SK-N-SH (cell line): ENCODE measurements around the gene GLI2. TPM values are rescaled to one million over a fixed set of nuclear protein-coding genes. Genes with fewer than 3 reads are reported as not detected.

ENCODE experiments used
- CTCF ChIA-PET: fragments of 300-600, 350-600 bp; formaldehyde crosslinking; extraction: SDS; loops from one replicate; lab custom pipeline; 2021; lab: Yijun Ruan, JAX
- POLR2A ChIA-PET: fragments of 350-600 bp; sonication (Branson Sonifier 250); formaldehyde crosslinking; extraction: SDS; loops from one replicate; lab custom pipeline; 2020; ENCODE audit warnings: antibody characterized with exemption, inconsistent platforms; lab: Yijun Ruan, JAX
- DNase-seq: peaks from one replicate; pipeline ENCODE4 v3.0.0; 2012
- H2AFZ ChIP-seq: fragments of 200-600 bp; sonication (generic); 2 replicates; pipeline ENCODE4 v1.8.1; 2016; ENCODE audit warnings: antibody characterized with exemption, mild to moderate bottlenecking, low read depth
- H3F3A ChIP-seq: fragments of 200-600 bp; sonication (generic); replicated peaks from 2 replicates; pipeline ENCODE3; 2016; ENCODE audit warnings: antibody characterized with exemption, mild to moderate bottlenecking; ENCODE audit not compliant: insufficient read depth
- H3K27ac ChIP-seq, 2 experiments: fragments of 200-500 bp in 1 of 2; fragments of 200-600 bp in 1 of 2; sonication (Bioruptor generic) in 1 of 2; sonication (generic), shearing (Covaris generic) in 1 of 2; 2 replicates each; pipeline versions ENCODE4 v1.5.1 to v1.6.1; 2014 to 2016; ENCODE audit warnings: low read depth in 2 of 2, inconsistent platforms in 1 of 2, low read length in 1 of 2, mild to moderate bottlenecking in 1 of 2, mixed read lengths in 1 of 2
- H3K27me3 ChIP-seq: fragments of 200-600 bp; sonication (generic), shearing (Covaris generic); 2 replicates; pipeline ENCODE4 v1.6.1; 2016; ENCODE audit warnings: mixed run types; ENCODE audit not compliant: insufficient read depth
- H3K36me3 ChIP-seq, 2 experiments: fragments of 200-500 bp in 1 of 2; fragments of 200-600 bp in 1 of 2; sonication (Bioruptor generic) in 1 of 2; sonication (generic) in 1 of 2; replicated peaks in 1 of 2; 2 replicates each; pipeline versions ENCODE3 to v1.5.1; 2014 to 2016; ENCODE audit warnings: low read length in 1 of 2, mild to moderate bottlenecking in 1 of 2; ENCODE audit not compliant: insufficient read depth in 2 of 2, control insufficient read depth in 1 of 2
- H3K4me1 ChIP-seq, 2 experiments: fragments of 200-500 bp in 1 of 2; fragments of 200-600 bp in 1 of 2; sonication (Bioruptor generic) in 1 of 2; sonication (generic), shearing (Covaris generic) in 1 of 2; 2 replicates each; pipeline versions ENCODE4 v1.5.1 to v1.6.1; 2014 to 2016; ENCODE audit warnings: low read depth in 1 of 2, low read length in 1 of 2, mixed run types in 1 of 2; ENCODE audit not compliant: insufficient read depth in 2 of 2, control insufficient read depth in 1 of 2
- H3K4me2 ChIP-seq: fragments of 200-600 bp; sonication (generic), shearing (Covaris generic); 2 replicates; pipeline ENCODE4 v1.6.1; 2017; ENCODE audit warnings: mixed run types
- H3K4me3 ChIP-seq, 2 experiments: fragments of 200-500 bp in 1 of 2; fragments of 200-600 bp in 1 of 2; sonication (Bioruptor generic) in 1 of 2; sonication (generic), shearing (Covaris generic) in 1 of 2; 2 replicates each; pipeline versions ENCODE4 v1.5.1 to v1.8.1; 2014 to 2016; ENCODE audit warnings: low read depth in 2 of 2, inconsistent platforms in 1 of 2, low read length in 1 of 2, mild to moderate bottlenecking in 1 of 2, mixed read lengths in 1 of 2, moderate library complexity in 1 of 2
- H3K79me2 ChIP-seq: fragments of 200-600 bp; sonication (generic); 2 replicates; pipeline ENCODE4 v1.8.1; 2017; ENCODE audit warnings: mild to moderate bottlenecking; ENCODE audit not compliant: insufficient read depth
- H3K9ac ChIP-seq: fragments of 200-600 bp; sonication (generic); 2 replicates; pipeline ENCODE4 v1.6.1; 2017; ENCODE audit warnings: mixed run types
- H3K9me2 ChIP-seq: fragments of 200-600 bp; sonication (generic); 2 replicates; pipeline ENCODE4 v1.6.1; 2017; ENCODE audit warnings: mixed run types
- H3K9me3 ChIP-seq: fragments of 200-600 bp; sonication (generic); 2 replicates; pipeline ENCODE4 v1.6.1; 2017; ENCODE audit warnings: mixed run types, mild to moderate bottlenecking, moderate library complexity
- H4K20me1 ChIP-seq: fragments of 200-600 bp; sonication (generic); 2 replicates; pipeline ENCODE4 v1.6.1; 2017; ENCODE audit warnings: mild to moderate bottlenecking, mixed run types; ENCODE audit not compliant: insufficient read depth
- CHD2 ChIP-seq: fragments of 150-350 bp; IDR thresholded peaks from 2 replicates; pipeline ENCODE4 v1.6.1; 2018; ENCODE audit warnings: low read length; ENCODE audit not compliant: partially characterized antibody
- FOSL2 ChIP-seq: IDR thresholded peaks from 2 replicates; pipeline ENCODE4 v1.4.0; 2012; ENCODE audit warnings: low read depth, mild to moderate bottlenecking, moderate library complexity, borderline replicate concordance
- JUND ChIP-seq: IDR thresholded peaks from 2 replicates; pipeline ENCODE4 v1.4.0; 2012
- MEF2A ChIP-seq: IDR thresholded peaks from 2 replicates; pipeline ENCODE4 v1.4.0; 2012; ENCODE audit warnings: low read depth, borderline replicate concordance
- NRF1 ChIP-seq: IDR thresholded peaks from 2 replicates; pipeline ENCODE4 v1.6.1; 2012; ENCODE audit warnings: low read depth, mild to moderate bottlenecking, low read length
- POLR2AphosphoS5 ChIP-seq: IDR thresholded peaks from 2 replicates; pipeline ENCODE4 v1.6.1; 2012; ENCODE audit warnings: low read depth, low read length
- RCOR1 ChIP-seq: fragments of 150-350 bp; IDR thresholded peaks from 2 replicates; pipeline ENCODE4 v1.6.1; 2017; ENCODE audit warnings: antibody characterized with exemption, low read length
- RXRA ChIP-seq: IDR thresholded peaks from 2 replicates; pipeline ENCODE4 v1.4.0; 2012; ENCODE audit warnings: low read depth, mild to moderate bottlenecking, borderline replicate concordance
- SIN3A ChIP-seq: IDR thresholded peaks from 2 replicates; pipeline ENCODE4 v1.6.1; 2012; ENCODE audit warnings: low read depth, mild to moderate bottlenecking, low read length, moderate library complexity, borderline replicate concordance
- SMC3 ChIP-seq: IDR thresholded peaks from 2 replicates; pipeline ENCODE4 v1.6.1; 2012; ENCODE audit warnings: low read depth, low read length, improper control_type of control experiment
- TCF12 ChIP-seq: IDR thresholded peaks from 2 replicates; pipeline ENCODE4 v1.4.0; 2012
- YY1 ChIP-seq: IDR thresholded peaks from 2 replicates; pipeline ENCODE4 v1.4.0; 2012; ENCODE audit warnings: low read depth, mild to moderate bottlenecking
- WGBS: methylation state at CpG from one replicate; pipeline ENCODE4 v1.1.6; 2017; ENCODE audit warnings: low lambda C conversion rate; 5-methylcytosine and 5-hydroxymethylcytosine counted together
- polyA plus RNA-seq, 3 experiments: library from polyadenylated mRNA; depleted of rRNA; stranded (reverse); fragments of >200 nt; gene quantifications; 2 replicates each; pipeline ENCODE4 v1.2.3, GENCODE V29; 2012
- TF ChIP-seq, protein P1 (sequence below): IDR thresholded peaks from 2 replicates; pipeline ENCODE4 v1.6.1; 2012; ENCODE audit warnings: mild to moderate bottlenecking, low read depth, low read length, moderate library complexity
- TF ChIP-seq, protein P2 (sequence below): fragments of 150-350 bp; IDR thresholded peaks from 2 replicates; pipeline ENCODE4 v1.6.1; 2017; ENCODE audit warnings: antibody characterized with exemption, low read length, low read depth, borderline replicate concordance
- TF ChIP-seq, protein P3 (sequence below): IDR thresholded peaks from 2 replicates; pipeline ENCODE4; 2012
- TF ChIP-seq, protein P4 (sequence below): fragments of 200-600 bp; sonication (generic); IDR thresholded peaks from 2 replicates; pipeline ENCODE4 v1.6.1; 2017; ENCODE audit warnings: antibody characterized with exemption, mild to moderate bottlenecking, moderate library complexity

The GLI2 gene
- polyA plus RNA-seq, 1 of the 3 experiments (the other 2 are of a cell fraction): 3.4 TPM

DNA sequence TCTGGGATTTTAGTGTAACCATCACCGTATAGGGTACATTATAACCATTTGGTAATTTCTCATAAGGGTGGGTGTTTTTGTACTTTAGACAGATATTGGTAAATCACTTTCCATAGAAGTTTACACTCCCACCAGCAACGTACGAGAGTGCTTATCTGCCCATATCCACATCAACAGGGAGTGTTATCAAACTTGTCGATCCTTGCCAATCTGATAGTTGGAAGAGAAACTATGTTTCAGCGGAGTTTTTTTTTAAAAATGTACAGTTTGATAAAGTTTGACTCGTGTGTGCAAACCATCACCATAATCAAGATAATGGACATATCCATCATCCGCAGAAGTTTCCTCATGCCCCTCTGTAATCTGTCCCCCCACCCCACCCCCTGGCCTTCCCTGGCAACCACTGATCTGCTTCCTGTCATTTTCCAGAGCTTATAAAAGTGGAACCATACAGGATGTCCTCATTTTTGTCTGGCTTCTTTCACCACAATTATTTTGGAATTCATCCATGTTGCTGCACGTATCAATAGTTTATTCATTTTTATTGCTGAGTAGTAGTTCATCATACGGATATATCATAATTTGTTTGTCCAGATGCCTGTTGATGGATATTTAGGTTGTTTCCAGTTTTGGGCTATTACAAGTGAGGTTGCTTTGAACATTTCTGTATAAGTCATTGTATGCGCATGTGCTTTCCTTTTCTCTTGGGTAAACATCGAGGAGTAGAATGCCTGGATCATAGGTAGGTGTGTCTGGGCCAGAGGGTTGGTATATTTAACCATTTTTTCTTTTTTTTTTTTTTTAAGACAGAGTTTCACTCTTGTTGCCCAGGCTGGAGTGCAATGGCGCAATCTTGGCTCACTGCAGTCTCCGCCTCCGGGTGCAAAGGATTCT lies 18.6 kb downstream of the GLI2 start (continued):
- TF ChIP-seq, protein P1, sequence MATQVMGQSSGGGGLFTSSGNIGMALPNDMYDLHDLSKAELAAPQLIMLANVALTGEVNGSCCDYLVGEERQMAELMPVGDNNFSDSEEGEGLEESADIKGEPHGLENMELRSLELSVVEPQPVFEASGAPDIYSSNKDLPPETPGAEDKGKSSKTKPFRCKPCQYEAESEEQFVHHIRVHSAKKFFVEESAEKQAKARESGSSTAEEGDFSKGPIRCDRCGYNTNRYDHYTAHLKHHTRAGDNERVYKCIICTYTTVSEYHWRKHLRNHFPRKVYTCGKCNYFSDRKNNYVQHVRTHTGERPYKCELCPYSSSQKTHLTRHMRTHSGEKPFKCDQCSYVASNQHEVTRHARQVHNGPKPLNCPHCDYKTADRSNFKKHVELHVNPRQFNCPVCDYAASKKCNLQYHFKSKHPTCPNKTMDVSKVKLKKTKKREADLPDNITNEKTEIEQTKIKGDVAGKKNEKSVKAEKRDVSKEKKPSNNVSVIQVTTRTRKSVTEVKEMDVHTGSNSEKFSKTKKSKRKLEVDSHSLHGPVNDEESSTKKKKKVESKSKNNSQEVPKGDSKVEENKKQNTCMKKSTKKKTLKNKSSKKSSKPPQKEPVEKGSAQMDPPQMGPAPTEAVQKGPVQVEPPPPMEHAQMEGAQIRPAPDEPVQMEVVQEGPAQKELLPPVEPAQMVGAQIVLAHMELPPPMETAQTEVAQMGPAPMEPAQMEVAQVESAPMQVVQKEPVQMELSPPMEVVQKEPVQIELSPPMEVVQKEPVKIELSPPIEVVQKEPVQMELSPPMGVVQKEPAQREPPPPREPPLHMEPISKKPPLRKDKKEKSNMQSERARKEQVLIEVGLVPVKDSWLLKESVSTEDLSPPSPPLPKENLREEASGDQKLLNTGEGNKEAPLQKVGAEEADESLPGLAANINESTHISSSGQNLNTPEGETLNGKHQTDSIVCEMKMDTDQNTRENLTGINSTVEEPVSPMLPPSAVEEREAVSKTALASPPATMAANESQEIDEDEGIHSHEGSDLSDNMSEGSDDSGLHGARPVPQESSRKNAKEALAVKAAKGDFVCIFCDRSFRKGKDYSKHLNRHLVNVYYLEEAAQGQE: no peak
- TF ChIP-seq FOSL2 (no peak), TCF12 (peak; percentile 78), YY1 (no peak), SIN3A (no peak), RXRA (no peak), RCOR1 (no peak)
- TF ChIP-seq, protein P2, sequence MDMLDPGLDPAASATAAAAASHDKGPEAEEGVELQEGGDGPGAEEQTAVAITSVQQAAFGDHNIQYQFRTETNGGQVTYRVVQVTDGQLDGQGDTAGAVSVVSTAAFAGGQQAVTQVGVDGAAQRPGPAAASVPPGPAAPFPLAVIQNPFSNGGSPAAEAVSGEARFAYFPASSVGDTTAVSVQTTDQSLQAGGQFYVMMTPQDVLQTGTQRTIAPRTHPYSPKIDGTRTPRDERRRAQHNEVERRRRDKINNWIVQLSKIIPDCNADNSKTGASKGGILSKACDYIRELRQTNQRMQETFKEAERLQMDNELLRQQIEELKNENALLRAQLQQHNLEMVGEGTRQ: no peak
- TF ChIP-seq, protein P3, sequence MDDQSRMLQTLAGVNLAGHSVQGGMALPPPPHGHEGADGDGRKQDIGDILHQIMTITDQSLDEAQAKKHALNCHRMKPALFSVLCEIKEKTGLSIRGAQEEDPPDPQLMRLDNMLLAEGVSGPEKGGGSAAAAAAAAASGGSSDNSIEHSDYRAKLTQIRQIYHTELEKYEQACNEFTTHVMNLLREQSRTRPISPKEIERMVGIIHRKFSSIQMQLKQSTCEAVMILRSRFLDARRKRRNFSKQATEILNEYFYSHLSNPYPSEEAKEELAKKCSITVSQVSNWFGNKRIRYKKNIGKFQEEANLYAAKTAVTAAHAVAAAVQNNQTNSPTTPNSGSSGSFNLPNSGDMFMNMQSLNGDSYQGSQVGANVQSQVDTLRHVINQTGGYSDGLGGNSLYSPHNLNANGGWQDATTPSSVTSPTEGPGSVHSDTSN: peak; percentile 59

DNA sequence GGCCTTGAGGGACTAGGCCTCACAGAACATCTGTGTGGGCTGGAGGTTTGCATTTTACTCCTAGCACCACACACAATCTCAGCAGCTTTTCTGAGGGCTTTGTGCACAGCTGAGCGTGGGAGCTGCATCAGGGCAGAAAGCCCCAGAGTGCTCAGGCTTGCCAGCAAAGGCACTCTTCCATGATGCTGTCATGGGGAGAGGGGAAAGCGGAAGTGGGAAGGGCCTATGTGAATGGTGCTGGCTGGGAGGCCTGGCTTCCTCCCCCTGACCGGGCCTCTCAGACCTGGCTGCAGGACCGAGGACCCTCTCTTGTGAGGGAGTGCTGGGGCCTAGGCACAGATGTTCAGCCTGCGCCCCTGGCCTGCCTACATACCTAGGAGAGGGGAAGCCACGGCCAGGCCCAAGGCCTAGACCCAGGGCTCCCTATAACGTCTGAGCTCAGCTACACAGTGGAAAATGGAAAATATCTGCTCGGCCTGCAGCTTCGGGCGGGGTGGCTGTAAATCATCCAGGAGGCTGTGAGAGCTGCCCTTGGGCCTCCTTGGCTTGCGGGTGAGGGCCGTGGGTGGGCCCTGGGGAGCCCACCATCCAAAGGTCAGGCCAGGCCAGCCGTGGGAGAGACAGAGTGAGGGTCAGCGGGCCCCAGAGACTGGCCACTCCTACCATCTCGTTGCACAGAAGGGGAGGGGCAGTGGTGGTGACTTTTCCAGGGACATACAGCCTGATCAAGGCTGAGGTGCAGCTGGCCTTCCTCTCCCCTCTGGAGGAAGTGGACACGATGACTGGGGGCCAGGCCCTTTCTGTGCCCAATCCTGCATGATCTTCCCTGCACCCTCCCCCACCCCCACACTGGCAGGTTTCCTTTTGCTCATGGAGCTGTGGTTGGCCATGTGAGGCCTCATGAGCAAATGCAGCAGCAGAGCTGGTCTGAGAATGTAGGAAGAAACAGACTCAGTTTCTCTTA lies 22.8 kb downstream of the GLI2 start:
- DNase-seq: no peak
- Histone ChIP-seq H2AFZ (no peak overlapping the region), H3K27me3 (no peaks in the 10 kb centered on the region), H3K36me3 (peaks cover 0 to 7% of the 10 kb centered on the region in 2 experiments), H3K9me3 (0 out of 2 replicates have a peak, but pooled peaks cover 6% of the 10 kb centered on the region), H3K4me3 (no peak overlapping the region), H3F3A (peaks cover 7% of the 10 kb centered on the region), H3K4me2 (no peak overlapping the region), H3K9me2 (no peaks in the 10 kb centered on the region), H3K4me1 (peaks cover 11 to 34% of the 10 kb centered on the region in 2 experiments), H3K79me2 (peaks cover 95% of the 10 kb centered on the region), H3K9ac (no peak overlapping the region), H4K20me1 (peaks cover 12% of the 10 kb centered on the region; the same call in 1 of the 2 replicates), H3K27ac (no peak overlapping the region)
- POLR2A ChIA-PET: no interaction called here
- WGBS: 94% methylated on average over 7 of the region's 16 CpGs
- CTCF ChIA-PET: interaction anchor here (0.8 to 3.4 kb wide), 4 partner anchors 18 to 336 kb away, joined by 3 to 10 read pairs (median 4); partner anchors contain the start of gene GLI2
- TF ChIP-seq, protein P3: no peak
- no peak for TF ChIP-seq RCOR1
- no peak for TF ChIP-seq MEF2A
- no peak for TF ChIP-seq POLR2AphosphoS5
- TF ChIP-seq, protein P4, sequence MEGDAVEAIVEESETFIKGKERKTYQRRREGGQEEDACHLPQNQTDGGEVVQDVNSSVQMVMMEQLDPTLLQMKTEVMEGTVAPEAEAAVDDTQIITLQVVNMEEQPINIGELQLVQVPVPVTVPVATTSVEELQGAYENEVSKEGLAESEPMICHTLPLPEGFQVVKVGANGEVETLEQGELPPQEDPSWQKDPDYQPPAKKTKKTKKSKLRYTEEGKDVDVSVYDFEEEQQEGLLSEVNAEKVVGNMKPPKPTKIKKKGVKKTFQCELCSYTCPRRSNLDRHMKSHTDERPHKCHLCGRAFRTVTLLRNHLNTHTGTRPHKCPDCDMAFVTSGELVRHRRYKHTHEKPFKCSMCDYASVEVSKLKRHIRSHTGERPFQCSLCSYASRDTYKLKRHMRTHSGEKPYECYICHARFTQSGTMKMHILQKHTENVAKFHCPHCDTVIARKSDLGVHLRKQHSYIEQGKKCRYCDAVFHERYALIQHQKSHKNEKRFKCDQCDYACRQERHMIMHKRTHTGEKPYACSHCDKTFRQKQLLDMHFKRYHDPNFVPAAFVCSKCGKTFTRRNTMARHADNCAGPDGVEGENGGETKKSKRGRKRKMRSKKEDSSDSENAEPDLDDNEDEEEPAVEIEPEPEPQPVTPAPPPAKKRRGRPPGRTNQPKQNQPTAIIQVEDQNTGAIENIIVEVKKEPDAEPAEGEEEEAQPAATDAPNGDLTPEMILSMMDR: no peak
- TF ChIP-seq JUND: no peak
- TF ChIP-seq, protein P2: no peak
- no peak for TF ChIP-seq NRF1
- no peak for TF ChIP-seq SMC3
- no peak for TF ChIP-seq CHD2
- TF ChIP-seq YY1: no peak
